ENCODE results near the gene PALMD.

PALMD gene

GRCh38 chr1:99608058-99608457, 37.9 kb upstream of the PALMD start:
- no peaks in the 10 kb centered on the region for H3K27me3 ChIP-seq (ENCODE audit: control insufficient read depth, insufficient read depth, low read length)
- H3K4me1 ChIP-seq (ENCODE audit: control insufficient read depth, insufficient read depth, low read length) = no peaks in the 10 kb centered on the region
- H3K36me3 ChIP-seq (ENCODE audit: control insufficient read depth, insufficient read depth, low read length) = no peaks in the 10 kb centered on the region
- H3K4me3 ChIP-seq (ENCODE audit: low read length) = no peak overlapping the region
- no peak overlapping the region for H3K9ac ChIP-seq (ENCODE audit: low read length)
- no peaks in the 10 kb centered on the region for H3K9me3 ChIP-seq (ENCODE audit: control insufficient read depth, low read length)

- peaks cover 7% of the 10 kb centered on the region for H3K4me1 ChIP-seq (ENCODE audit: control insufficient read depth, insufficient read depth, low read length)
- H3K4me3 ChIP-seq (ENCODE audit: low read length) = no peak overlapping the region
- no peak overlapping the region for H3K9ac ChIP-seq (ENCODE audit: low read length)
- no peaks in the 10 kb centered on the region for H3K36me3 ChIP-seq (ENCODE audit: control insufficient read depth, insufficient read depth, low read length)
- no peaks in the 10 kb centered on the region for H3K27me3 ChIP-seq (ENCODE audit: control insufficient read depth, insufficient read depth, low read length)
- no peaks in the 10 kb centered on the region for H3K9me3 ChIP-seq (ENCODE audit: control insufficient read depth, low read length)
These were observed 32.2 kb upstream of the PALMD start for GRCh38 chr1:99613716-99614115.

GRCh38 chr1:99614728-99615127, 31.2 kb upstream of the PALMD start:
- no peaks in the 10 kb centered on the region for H3K27me3 ChIP-seq (ENCODE audit: control insufficient read depth, insufficient read depth, low read length)
- no peak overlapping the region for H3K9ac ChIP-seq (ENCODE audit: low read length)
- H3K4me3 ChIP-seq (ENCODE audit: low read length) = no peak overlapping the region
- H3K4me1 ChIP-seq (ENCODE audit: control insufficient read depth, insufficient read depth, low read length) = peaks cover 7% of the 10 kb centered on the region
- no peaks in the 10 kb centered on the region for H3K9me3 ChIP-seq (ENCODE audit: control insufficient read depth, low read length)
- H3K36me3 ChIP-seq (ENCODE audit: control insufficient read depth, insufficient read depth, low read length) = no peaks in the 10 kb centered on the region

GRCh38 chr1:99619583-99619982, 26.3 kb upstream of the PALMD start:
- H3K9ac ChIP-seq (ENCODE audit: low read length) = no peak overlapping the region
- H3K9me3 ChIP-seq (ENCODE audit: control insufficient read depth, low read length) = no peaks in the 10 kb centered on the region
- no peaks in the 10 kb centered on the region for H3K27me3 ChIP-seq (ENCODE audit: control insufficient read depth, insufficient read depth, low read length)
- H3K4me3 ChIP-seq (ENCODE audit: low read length) = no peak overlapping the region
- H3K36me3 ChIP-seq (ENCODE audit: control insufficient read depth, insufficient read depth, low read length) = no peaks in the 10 kb centered on the region
- peaks cover 7% of the 10 kb centered on the region for H3K4me1 ChIP-seq (ENCODE audit: control insufficient read depth, insufficient read depth, low read length)

DNA sequence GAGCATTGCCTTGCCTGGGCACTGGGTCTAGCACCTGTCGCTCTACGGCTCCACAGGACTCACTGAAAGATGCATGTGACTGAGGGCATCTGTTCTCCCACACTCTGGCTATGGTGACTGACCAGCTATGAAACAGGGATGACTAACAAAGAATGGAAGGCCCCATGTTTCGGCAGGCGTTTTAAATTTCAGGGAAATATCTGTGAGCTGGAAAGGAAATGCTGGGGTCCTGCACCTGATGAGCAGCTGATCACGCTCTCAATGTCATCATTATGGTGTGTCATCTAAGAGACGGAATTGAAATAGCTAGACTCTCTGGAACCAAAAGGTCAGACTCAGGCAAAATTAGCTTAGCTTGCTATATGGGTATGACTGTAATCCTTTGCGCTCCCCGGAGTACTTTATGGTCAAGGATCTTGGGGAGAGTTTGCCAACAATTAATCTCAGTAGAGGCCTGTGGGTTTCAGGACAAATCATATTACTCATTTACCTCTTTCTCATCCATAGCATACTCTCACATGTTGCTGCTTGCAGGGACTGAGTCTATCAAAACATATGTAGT, 24.5 kb upstream of the PALMD start:
- Histone ChIP-seq H3K4me1 (ENCODE audit: control insufficient read depth, insufficient read depth, low read length) (no peaks in the 10 kb centered on the region), H3K36me3 (ENCODE audit: control insufficient read depth, insufficient read depth, low read length) (no peaks in the 10 kb centered on the region), H3K9ac (ENCODE audit: low read length) (no peak overlapping the region), H3K4me3 (ENCODE audit: low read length) (no peak overlapping the region), H3K9me3 (ENCODE audit: control insufficient read depth, low read length) (no peaks in the 10 kb centered on the region), H3K27me3 (ENCODE audit: control insufficient read depth, insufficient read depth, low read length) (no peaks in the 10 kb centered on the region)

- Histone ChIP-seq H3K9ac (ENCODE audit: low read length) (no peak overlapping the region), H3K4me1 (ENCODE audit: control insufficient read depth, insufficient read depth, low read length) (no peaks in the 10 kb centered on the region), H3K9me3 (ENCODE audit: control insufficient read depth, low read length) (no peaks in the 10 kb centered on the region), H3K4me3 (ENCODE audit: low read length) (no peak overlapping the region), H3K27me3 (ENCODE audit: control insufficient read depth, insufficient read depth, low read length) (no peaks in the 10 kb centered on the region), H3K36me3 (ENCODE audit: control insufficient read depth, insufficient read depth, low read length) (no peaks in the 10 kb centered on the region)
These were observed 23.1 kb upstream of the PALMD start for GRCh38 chr1:99622702-99623347.

DNA sequence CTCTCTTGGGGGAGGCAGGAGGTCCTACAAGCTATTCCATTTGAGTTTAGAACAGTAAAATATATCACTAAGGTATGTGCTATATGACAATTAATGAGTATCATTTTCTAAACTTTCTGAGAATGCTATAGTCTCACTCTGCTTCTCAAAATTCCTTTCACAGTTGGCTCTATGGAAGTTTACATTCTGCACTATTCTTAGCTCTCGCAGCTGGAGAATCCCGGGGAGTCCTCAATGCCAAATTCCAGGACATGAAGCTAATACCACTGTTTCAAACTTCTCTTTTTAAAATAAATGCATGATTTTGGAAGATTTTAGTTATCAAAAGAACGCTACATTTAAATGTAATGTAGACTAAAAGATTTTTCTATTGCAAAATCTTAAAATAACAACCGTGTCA, 22.4 kb upstream of the PALMD start:
- Histone ChIP-seq H3K4me3 (ENCODE audit: low read length) (no peak overlapping the region), H3K27me3 (ENCODE audit: control insufficient read depth, insufficient read depth, low read length) (no peaks in the 10 kb centered on the region), H3K4me1 (ENCODE audit: control insufficient read depth, insufficient read depth, low read length) (no peaks in the 10 kb centered on the region), H3K9ac (ENCODE audit: low read length) (no peak overlapping the region), H3K9me3 (ENCODE audit: control insufficient read depth, low read length) (no peaks in the 10 kb centered on the region), H3K36me3 (ENCODE audit: control insufficient read depth, insufficient read depth, low read length) (no peaks in the 10 kb centered on the region)

DNA sequence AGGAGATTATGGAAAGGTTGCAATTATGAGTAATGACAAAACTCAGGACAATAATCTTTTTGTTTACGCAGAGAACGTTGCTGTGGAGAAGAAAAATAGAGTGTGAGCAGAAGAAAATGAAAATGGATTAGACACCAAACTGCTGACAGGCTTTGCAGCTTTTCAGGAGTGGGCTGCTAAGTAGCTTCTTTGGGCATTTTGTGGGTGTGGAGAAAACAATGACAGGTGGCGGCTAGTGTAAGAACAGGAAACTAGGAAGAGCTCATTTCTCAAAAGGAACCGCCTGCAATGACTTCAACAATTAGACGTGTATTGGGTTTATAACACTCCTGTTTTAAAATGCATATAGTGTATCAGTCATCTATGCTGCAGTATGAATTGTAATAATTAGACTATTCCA, 18.3 kb upstream of the PALMD start:
- Histone ChIP-seq H3K36me3 (ENCODE audit: control insufficient read depth, insufficient read depth, low read length) (no peaks in the 10 kb centered on the region), H3K9ac (ENCODE audit: low read length) (no peak overlapping the region), H3K4me1 (ENCODE audit: control insufficient read depth, insufficient read depth, low read length) (no peaks in the 10 kb centered on the region), H3K27me3 (ENCODE audit: control insufficient read depth, insufficient read depth, low read length) (no peaks in the 10 kb centered on the region), H3K9me3 (ENCODE audit: control insufficient read depth, low read length) (no peaks in the 10 kb centered on the region), H3K4me3 (ENCODE audit: low read length) (no peak overlapping the region)

DNA sequence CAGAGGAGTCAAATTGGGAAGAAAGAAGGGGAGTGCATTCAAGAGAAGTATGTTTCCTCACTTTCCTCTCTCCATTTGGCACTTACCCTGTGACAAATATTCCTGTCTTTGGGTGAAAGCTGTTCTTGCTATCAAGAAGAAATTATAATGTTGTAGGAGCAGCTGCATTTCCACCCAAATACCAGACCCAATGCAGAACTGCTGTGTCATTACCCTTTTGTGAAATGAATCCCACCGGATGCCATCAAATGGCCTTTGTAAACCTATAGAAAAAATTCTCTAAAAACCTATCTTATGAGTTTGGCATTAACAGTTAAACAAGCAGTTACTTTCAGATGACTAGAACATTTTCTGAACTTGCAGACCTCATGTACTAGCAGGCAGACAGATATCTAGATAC, 16.7 kb upstream of the PALMD start:
- no peaks in the 10 kb centered on the region for H3K27me3 ChIP-seq (ENCODE audit: control insufficient read depth, insufficient read depth, low read length)
- no peaks in the 10 kb centered on the region for H3K36me3 ChIP-seq (ENCODE audit: control insufficient read depth, insufficient read depth, low read length)
- H3K4me3 ChIP-seq (ENCODE audit: low read length) = no peak overlapping the region
- no peaks in the 10 kb centered on the region for H3K9me3 ChIP-seq (ENCODE audit: control insufficient read depth, low read length)
- no peaks in the 10 kb centered on the region for H3K4me1 ChIP-seq (ENCODE audit: control insufficient read depth, insufficient read depth, low read length)
- H3K9ac ChIP-seq (ENCODE audit: low read length) = no peak overlapping the region

- Histone ChIP-seq H3K36me3 (ENCODE audit: control insufficient read depth, insufficient read depth, low read length) (no peaks in the 10 kb centered on the region), H3K4me3 (ENCODE audit: low read length) (no peak overlapping the region), H3K9ac (ENCODE audit: low read length) (no peak overlapping the region), H3K4me1 (ENCODE audit: control insufficient read depth, insufficient read depth, low read length) (no peaks in the 10 kb centered on the region), H3K9me3 (ENCODE audit: control insufficient read depth, low read length) (no peaks in the 10 kb centered on the region), H3K27me3 (ENCODE audit: control insufficient read depth, insufficient read depth, low read length) (no peaks in the 10 kb centered on the region)
These were observed 10.8 kb upstream of the PALMD start for GRCh38 chr1:99634971-99635624.

GRCh38 chr1:99635664-99636063, 10.2 kb upstream of the PALMD start:
- H3K9ac ChIP-seq (ENCODE audit: low read length) = no peak overlapping the region
- no peaks in the 10 kb centered on the region for H3K9me3 ChIP-seq (ENCODE audit: control insufficient read depth, low read length)
- H3K4me3 ChIP-seq (ENCODE audit: low read length) = no peak overlapping the region
- H3K36me3 ChIP-seq (ENCODE audit: control insufficient read depth, insufficient read depth, low read length) = no peaks in the 10 kb centered on the region
- no peaks in the 10 kb centered on the region for H3K4me1 ChIP-seq (ENCODE audit: control insufficient read depth, insufficient read depth, low read length)
- H3K27me3 ChIP-seq (ENCODE audit: control insufficient read depth, insufficient read depth, low read length) = no peaks in the 10 kb centered on the region

GRCh38 chr1:99636647-99637175, 9.2 kb upstream of the PALMD start:
- no peaks in the 10 kb centered on the region for H3K4me1 ChIP-seq (ENCODE audit: control insufficient read depth, insufficient read depth, low read length)
- H3K9ac ChIP-seq (ENCODE audit: low read length) = no peak overlapping the region

More at GRCh38 chr1:99636647-99637175, 9.2 kb upstream of the PALMD start:
- no peaks in the 10 kb centered on the region for H3K27me3 ChIP-seq (ENCODE audit: control insufficient read depth, insufficient read depth, low read length)
- H3K36me3 ChIP-seq (ENCODE audit: control insufficient read depth, insufficient read depth, low read length) = no peaks in the 10 kb centered on the region
- H3K9me3 ChIP-seq (ENCODE audit: control insufficient read depth, low read length) = no peaks in the 10 kb centered on the region
- no peak overlapping the region for H3K4me3 ChIP-seq (ENCODE audit: low read length)

All from mucosa of stomach (tissue), 1 donor.